Gastrocnemius medialis (tissue), 4 donors: ENCODE data around the gene ITFG1. TPM values are rescaled to one million over a fixed set of nuclear protein-coding genes. Genes with fewer than 3 reads are reported as not detected.

Experiments used
- ATAC-seq, 2 donors: fragments of 150-250 bp; one replicate each; pipeline ENCODE4 v1.9.1; 2016
- DNase-seq, 2 donors: peaks; one replicate each; pipeline ENCODE4 v3.0.0-alpha.2; 2019
- H3K27ac ChIP-seq, 4 donors: fragments of 200-600 bp; sonication (generic); 1 replicate in 1 of 4; 2 replicates in 3 of 4; pipeline ENCODE4 v1.5.1; 2016 to 2018; ENCODE audit warnings: mild to moderate bottlenecking in 2 of 4, moderate library complexity in 1 of 4
- H3K27me3 ChIP-seq, 3 donors: fragments of 200-600 bp; sonication (generic) in 2 of 3; 1 replicate in 1 of 3; 2 replicates in 2 of 3; pipeline versions ENCODE4 v1.5.1 to v1.6.0; 2016 to 2019; ENCODE audit warnings: mild to moderate bottlenecking in 1 of 3, moderate library complexity in 1 of 3
- H3K36me3 ChIP-seq, 2 donors: fragments of 200-600 bp; sonication (generic) in 1 of 2; one replicate each; pipeline ENCODE4 v1.5.1; 2017 to 2018
- H3K4me1 ChIP-seq, 2 donors: fragments of 200-600 bp; sonication (generic) in 1 of 2; one replicate each; pipeline ENCODE4 v1.5.1; 2016 to 2017; ENCODE audit warnings: mild to moderate bottlenecking in 2 of 2
- H3K4me3 ChIP-seq, 4 donors: fragments of 200-600 bp; sonication (generic) in 3 of 4; 1 replicate in 1 of 4; 2 replicates in 3 of 4; pipeline ENCODE4 v1.5.1; 2016 to 2019; ENCODE audit warnings: mild to moderate bottlenecking in 2 of 4
- H3K9me3 ChIP-seq, 3 donors: fragments of 200-600 bp; sonication (generic) in 2 of 3; 1 replicate in 1 of 3; 2 replicates in 2 of 3; pipeline ENCODE4 v1.5.1; 2016 to 2019
- CTCF ChIP-seq, 5 experiments: fragments of 450-650 bp in 3 of 5; fragments of 200-600 bp in 2 of 5; sonication (generic) in 2 of 5; IDR thresholded peaks in 4 of 5; conservative IDR thresholded peaks in 1 of 5; 1 replicate in 4 of 5; 2 replicates in 1 of 5; pipeline ENCODE4 v1.5.1; 2016 to 2019; ENCODE audit warnings: antibody characterized with exemption in 5 of 5, mild to moderate bottlenecking in 3 of 5, moderate library complexity in 3 of 5
- POLR2A ChIP-seq, 2 donors: fragments of 450-650 bp; IDR thresholded peaks; one replicate each; pipeline ENCODE4 v1.6.1; 2017; ENCODE audit warnings: antibody characterized with exemption in 2 of 2, mild to moderate bottlenecking in 2 of 2, moderate library complexity in 2 of 2
- in situ Hi-C, 4 donors: fragments of 200-750 bp; cut with MboI; loops; one replicate each; pipeline versions ENCODE4 v1.15.0 to v1.8.0; 2017; ENCODE audit warnings: low sequenced_read_pairs in 4 of 4
- intact Hi-C: fragments of 100-400 bp; cut with DNase I; formaldehyde crosslinking; loops from one replicate; pipeline ENCODE4 v1.15.1; 2023; ENCODE audit warnings: low total_unique reads
- total RNA-seq, 4 donors: library from RNA; depleted of rRNA; stranded (reverse); fragments of >200 nt; gene quantifications; one replicate each; pipeline versions ENCODE4 v1.1.0 to v1.2.3, GENCODE V29; 2016

The ITFG1 gene
- total RNA-seq, 4 donors from 2014 or later: 20.9 to 37.3 (median 28.6) TPM

DNA sequence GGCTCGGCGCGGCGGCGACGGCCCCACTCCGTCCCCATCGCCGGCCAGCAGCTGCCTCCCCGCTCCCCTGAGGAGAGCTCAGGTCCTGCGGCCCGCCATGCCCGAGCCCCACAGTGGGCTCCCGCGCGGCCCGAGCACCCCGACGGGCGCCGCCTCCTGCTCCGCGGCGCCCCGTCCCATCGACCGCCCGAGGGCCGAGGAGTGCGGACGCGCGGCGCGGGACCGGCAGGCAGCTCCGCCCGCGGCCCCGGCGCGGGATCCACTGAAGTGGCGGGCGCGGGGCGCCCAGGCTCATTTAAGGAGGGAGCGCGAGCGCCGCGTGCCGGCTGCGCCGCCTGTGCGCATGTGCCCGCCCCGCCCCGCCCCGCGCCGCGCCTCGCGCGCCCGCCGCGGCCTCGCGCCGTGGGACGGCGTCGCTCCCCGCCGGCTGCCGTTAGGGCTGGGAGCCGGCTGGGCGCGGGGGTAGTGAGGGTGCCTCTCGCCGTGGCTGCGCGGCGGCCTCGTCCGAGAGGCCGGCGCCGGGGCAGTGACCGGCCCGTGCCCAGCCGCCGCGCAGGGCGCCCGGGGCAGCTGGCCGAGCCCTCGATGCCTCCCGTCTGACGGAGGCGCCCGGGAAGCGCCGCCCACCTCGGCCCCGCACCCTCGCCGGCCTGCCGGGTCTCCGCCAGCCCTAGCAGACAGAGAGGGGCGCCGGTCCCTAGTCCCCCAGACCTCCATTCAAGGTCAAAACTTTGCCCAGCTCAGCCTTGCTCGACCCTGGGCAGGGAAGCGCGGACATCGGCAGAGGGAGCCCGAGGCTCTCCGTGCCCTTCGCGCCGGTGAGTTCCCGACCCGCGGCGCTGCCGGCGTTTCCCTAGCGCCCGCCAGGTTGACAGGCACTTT is 316.9 kb downstream of the ITFG1 start, which contains the start of gene NETO2:
TSS of gene NETO2 (minus strand) at position 269 of the 882 bp plus-strand sequence. CDS start 333 bp downstream, outside the sequence.
- intact Hi-C loops: loop anchor here (2.0 to 5.0 kb wide), 5 partner anchors 107 to 1021 kb away; partner anchors contain the start of genes ITFG1 and PHKB
- TF ChIP-seq POLR2A (IDR thresholded peaks at IDR 0.05): peak; percentile 20 to 76
- TF ChIP-seq CTCF (IDR thresholded peaks at IDR 0.05 in 4 of 5, conservative IDR thresholded peaks at IDR 0.05 in 1 of 5): peak in 4 of 5 experiments; percentile 14 to 66 (median 42)

GRCh38 chr16:47142821-47143676 is 317.8 kb downstream of the ITFG1 start:
- peak; percentile 57 to 61 for ATAC-seq
- in situ Hi-C loops: loop anchor here in 2 of 4 donors (10.0 to 25.0 kb wide), 2 partner anchors 1019 to 1022 kb away; partner anchors contain the start of gene ABCC12 (in 1 of the 2)

More for the DNA sequence above, 316.9 kb downstream of the ITFG1 start, which contains the start of gene NETO2:
- Histone ChIP-seq H3K27ac (peak within 1 kb of the TSS; percentile 47 to 64 (median 60)), H3K4me3 (peak within 1 kb of the TSS; percentile 55 to 78 (median 64)), H3K36me3 (no peaks in the 10 kb centered on the region), H3K9me3 (no peaks in the 10 kb centered on the region), H3K4me1 (no peaks in the 10 kb centered on the region), H3K27me3 (no peaks in the 10 kb centered on the region)
- in situ Hi-C loops: loop anchor here in 2 of 4 donors (10.0 to 25.0 kb wide), 2 partner anchors 1018 to 1021 kb away; partner anchors contain the start of gene ABCC12 (in 1 of the 2)
- ATAC-seq: peak; percentile 67
- peak; percentile 8 to 24 for DNase-seq

GRCh38 chr16:47142486-47142820 is 318.4 kb downstream of the ITFG1 start:
- ATAC-seq: no peak

More at GRCh38 chr16:47142821-47143676, 317.8 kb downstream of the ITFG1 start:
- Histone ChIP-seq H3K27me3 (no peaks in the 10 kb centered on the region), H3K4me1 (no peaks in the 10 kb centered on the region), H3K4me3 (peak overlapping the region; percentile 55 to 78 (median 64)), H3K27ac (peak overlapping the region; percentile 47 to 64 (median 60)), H3K9me3 (no peaks in the 10 kb centered on the region), H3K36me3 (no peaks in the 10 kb centered on the region)
- no peak for TF ChIP-seq POLR2A (IDR thresholded peaks at IDR 0.05)
- peak in 4 of 5 experiments; percentile 33 to 76 (median 71) for TF ChIP-seq CTCF (IDR thresholded peaks at IDR 0.05 in 4 of 5, conservative IDR thresholded peaks at IDR 0.05 in 1 of 5)
- DNase-seq: peak; percentile 4 to 19
- intact Hi-C loops: loop anchor here (2.0 to 5.0 kb wide), 5 partner anchors 106 to 1022 kb away; partner anchors contain the start of genes ITFG1 and PHKB

More at GRCh38 chr16:47142486-47142820, 318.4 kb downstream of the ITFG1 start:
- Histone ChIP-seq H3K9me3 (no peaks in the 10 kb centered on the region), H3K4me3 (peak overlapping the region; percentile 55 to 78 (median 64)), H3K36me3 (no peaks in the 10 kb centered on the region), H3K27ac (peak overlapping the region in 3 of 4 donors; percentile 57 to 64 (median 63)), H3K27me3 (no peaks in the 10 kb centered on the region), H3K4me1 (no peaks in the 10 kb centered on the region)
- no peak for DNase-seq
- intact Hi-C loops: loop anchor here (2.0 to 5.0 kb wide), 5 partner anchors 105 to 1022 kb away; partner anchors contain the start of genes ITFG1 and PHKB
- in situ Hi-C loops: loop anchor here in 2 of 4 donors (10.0 to 25.0 kb wide), 2 partner anchors 1020 to 1022 kb away; partner anchors contain the start of gene ABCC12 (in 1 of the 2)
- TF ChIP-seq POLR2A (IDR thresholded peaks at IDR 0.05) (no peak), CTCF (IDR thresholded peaks at IDR 0.05 in 4 of 5, conservative IDR thresholded peaks at IDR 0.05 in 1 of 5) (no peak)
